Activated CD8-positive, alpha-beta T cell treated with anti-CD3 and anti-CD28 coated beads for 36 hours (primary cell): ENCODE measurements around the gene MAD2L2. TPM values are rescaled to one million over a fixed set of nuclear protein-coding genes. Genes with fewer than 3 reads are reported as not detected.

ENCODE experiments used
- ATAC-seq: fragments of 200-7000 bp; cut with Tn5 transposase; one replicate; pipeline ENCODE4 v1.10.0; 2021; ENCODE audit warnings: mild to moderate bottlenecking, moderate library complexity
- CTCF ChIA-PET: fragments of 350-600 bp; sonication (Branson Sonifier 250); formaldehyde crosslinking; loops from one replicate; lab custom pipeline; 2021; ENCODE audit warnings: antibody characterized with exemption; lab: Charles Lee
- POLR2A ChIA-PET: fragments of 350-600 bp; sonication (Branson Sonifier 250); formaldehyde crosslinking; loops from one replicate; lab custom pipeline; 2021; ENCODE audit warnings: antibody characterized with exemption; lab: Charles Lee
- DNase-seq: peaks from one replicate; pipeline ENCODE4 v3.0.0-alpha.2; 2020
- H3K27ac Mint-ChIP-seq: one replicate; pipeline ENCODE4 v1.8.0; 2021; ENCODE audit warnings: mild to moderate bottlenecking, mixed read lengths
- H3K27me3 Mint-ChIP-seq: one replicate; pipeline ENCODE4 v1.8.0; 2021; ENCODE audit warnings: mixed read lengths
- H3K36me3 Mint-ChIP-seq: one replicate; pipeline ENCODE4 v1.8.0; 2021; ENCODE audit warnings: low read depth, mixed read lengths
- H3K4me1 Mint-ChIP-seq: one replicate; pipeline ENCODE4 v1.8.0; 2021; ENCODE audit warnings: low read depth, mixed read lengths
- H3K4me3 Mint-ChIP-seq: one replicate; pipeline ENCODE4 v1.8.0; 2021; ENCODE audit warnings: mild to moderate bottlenecking, moderate library complexity, mixed read lengths
- H3K9me3 Mint-ChIP-seq: one replicate; pipeline ENCODE4 v1.8.0; 2021; ENCODE audit warnings: mixed read lengths
- CTCF ChIP-seq: fragments of 200-600 bp; IDR thresholded peaks from one replicate; pipeline ENCODE4 v1.8.0; 2022; ENCODE audit warnings: antibody characterized with exemption, mild to moderate bottlenecking
- intact Hi-C: fragments of 100-400 bp; cut with micrococcal nuclease; formaldehyde crosslinking; loops from one replicate; pipeline ENCODE4 v1.10.0; 2022
- total RNA-seq, 2 experiments: library from RNA; stranded (reverse); gene quantifications; one replicate each; pipeline ENCODE4 v1.2.3, GENCODE V29; 2021

The MAD2L2 gene
- total RNA-seq, 2 experiments from 2014 or later: 86.5 to 90.4 TPM

- no peaks in the 10 kb centered on the region for H3K4me1 Mint-ChIP-seq
- H3K4me3 Mint-ChIP-seq: no peak overlapping the region
- ChIA-PET POLR2A (interaction anchor here (0.6 to 1.1 kb wide), 2 partner anchors 12 to 26 kb away, joined by 3 to 4 read pairs; no protein-coding TSS in a partner anchor), CTCF (interaction anchor here (0.7 kb wide), 1 partner anchor 58 kb away, joined by 3 read pairs; no protein-coding TSS in a partner anchor)
- no peak for ATAC-seq
- no peaks in the 10 kb centered on the region for H3K36me3 Mint-ChIP-seq
- no peak for DNase-seq
- no peaks in the 10 kb centered on the region for H3K27me3 Mint-ChIP-seq
- H3K9me3 Mint-ChIP-seq: no peaks in the 10 kb centered on the region
- intact Hi-C loops: no loop called here
- no peak overlapping the region for H3K27ac Mint-ChIP-seq
- TF ChIP-seq CTCF: no peak
These were observed 26.8 kb upstream of the MAD2L2 start for GRCh38 chr1:11707621-11708276.

GRCh38 chr1:11706292-11706691 lies 25.3 kb upstream of the MAD2L2 start:
- H3K9me3 Mint-ChIP-seq: no peaks in the 10 kb centered on the region
- ChIA-PET CTCF (interaction anchor here (1.3 kb wide), 1 partner anchor 56 kb away, joined by 3 read pairs; no protein-coding TSS in a partner anchor), POLR2A (no interaction called here)
- H3K4me3 Mint-ChIP-seq: no peak overlapping the region
- DNase-seq (no peak), ATAC-seq (no peak)
- H3K4me1 Mint-ChIP-seq: no peaks in the 10 kb centered on the region
- no peaks in the 10 kb centered on the region for H3K27me3 Mint-ChIP-seq
- H3K36me3 Mint-ChIP-seq: no peaks in the 10 kb centered on the region
- intact Hi-C loops: no loop called here
- no peak overlapping the region for H3K27ac Mint-ChIP-seq
- no peak for TF ChIP-seq CTCF

GRCh38 chr1:11705596-11705995 lies 24.6 kb upstream of the MAD2L2 start:
- ChIA-PET CTCF (interaction anchor here (1.3 kb wide), 1 partner anchor 55 kb away, joined by 3 read pairs; no protein-coding TSS in a partner anchor), POLR2A (interaction anchor here (1.1 kb wide), 1 partner anchor 19 kb away, joined by 3 read pairs; no protein-coding TSS in a partner anchor)
- no peaks in the 10 kb centered on the region for H3K36me3 Mint-ChIP-seq
- no peaks in the 10 kb centered on the region for H3K27me3 Mint-ChIP-seq
- H3K4me1 Mint-ChIP-seq: no peaks in the 10 kb centered on the region
- no peak overlapping the region for H3K27ac Mint-ChIP-seq
- no peak for DNase-seq
- intact Hi-C loops: no loop called here
- no peak overlapping the region for H3K4me3 Mint-ChIP-seq
- ATAC-seq: no peak
- H3K9me3 Mint-ChIP-seq: no peaks in the 10 kb centered on the region
- no peak for TF ChIP-seq CTCF

GRCh38 chr1:11704691-11705475 lies 23.9 kb upstream of the MAD2L2 start:
- intact Hi-C loops: no loop called here
- CTCF ChIA-PET: interaction anchor here (1.3 kb wide), 1 partner anchor 55 kb away, joined by 3 read pairs; no protein-coding TSS in a partner anchor

More at GRCh38 chr1:11704691-11705475, 23.9 kb upstream of the MAD2L2 start:
- no peaks in the 10 kb centered on the region for H3K9me3 Mint-ChIP-seq
- no peaks in the 10 kb centered on the region for H3K27me3 Mint-ChIP-seq
- POLR2A ChIA-PET: interaction anchor here (1.1 kb wide), 2 partner anchors 14 to 19 kb away, joined by 3 read pairs; partner anchors contain the start of gene DRAXIN
- TF ChIP-seq CTCF: no peak
- no peak overlapping the region for H3K4me3 Mint-ChIP-seq
- H3K4me1 Mint-ChIP-seq: no peaks in the 10 kb centered on the region
- DNase-seq: no peak
- H3K27ac Mint-ChIP-seq: no peak overlapping the region
- ATAC-seq: no peak
- H3K36me3 Mint-ChIP-seq: no peaks in the 10 kb centered on the region
